Measurements from ENCODE around the gene TGIF2LX. TPM values are rescaled to one million over a fixed set of nuclear protein-coding genes. Genes with fewer than 3 reads are reported as not detected.
"Not testable (repeated sequence)": the region's sequence is repeated elsewhere in the genome, so short reads cannot be mapped to it uniquely, and the experiment has no call there.

Gene TGIF2LX
- not detected for total RNA-seq
- polyA plus RNA-seq: not detected
- total RNA-seq: not detected

DNA sequence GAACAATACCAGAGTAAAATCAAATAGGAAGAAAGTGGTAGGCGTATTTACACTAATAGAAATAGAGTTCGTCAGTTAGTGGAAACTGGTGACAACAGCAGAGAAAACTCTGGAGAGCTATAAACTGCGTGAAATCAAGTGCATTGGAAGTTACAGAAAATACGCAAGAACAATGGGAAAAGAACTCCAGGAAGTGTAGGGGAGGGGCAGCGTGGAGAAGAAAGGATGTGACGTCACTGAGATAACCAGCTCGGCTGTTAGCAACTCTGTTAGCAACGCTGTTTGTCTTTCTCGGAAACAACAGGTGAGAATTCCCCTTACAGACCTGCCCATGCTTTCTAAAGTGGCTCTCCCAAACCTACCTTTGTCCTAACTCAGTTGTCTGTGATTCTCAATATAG is at the start of gene TGIF2LX:
TGIF2LX (plus strand) TSS at position 244 of the 400 bp plus-strand sequence. CDS start 178 bp downstream, outside the sequence.
- H3K4me1 Mint-ChIP-seq; H3K27ac ChIP-seq (ENCODE audit: low read depth, low read length); H3K4me3 Mint-ChIP-seq; H3K27me3 Mint-ChIP-seq; H3K9me3 ChIP-seq (ENCODE audit: control insufficient read depth in 2 of 3, low read length in 3 of 3); CTCF ChIA-PET; intact Hi-C loops (cut with micrococcal nuclease); H3K4me1 ChIP-seq (ENCODE audit: control insufficient read depth in 2 of 2, insufficient read depth in 2 of 2, low read length in 2 of 2); POLR2A ChIA-PET; H3K9me3 Mint-ChIP-seq; DNase-seq; ATAC-seq; H3K36me3 Mint-ChIP-seq; H3K27ac Mint-ChIP-seq; H3K4me3 ChIP-seq (ENCODE audit: low read length); H3K36me3 ChIP-seq (ENCODE audit: control insufficient read depth in 2 of 3, insufficient read depth in 3 of 3, low read length in 3 of 3); H3K27me3 ChIP-seq (ENCODE audit: control insufficient read depth in 2 of 2, insufficient read depth in 2 of 2, low read length in 2 of 2): not testable (repeated sequence)

GRCh38 chrX:89922338-89922934 is 728 bp downstream of the TGIF2LX start:
- H3K4me1 ChIP-seq (ENCODE audit: control insufficient read depth in 2 of 2, insufficient read depth in 2 of 2, low read length in 2 of 2); intact Hi-C loops (cut with micrococcal nuclease); H3K4me1 Mint-ChIP-seq; CTCF ChIA-PET; POLR2A ChIA-PET; H3K27ac Mint-ChIP-seq; H3K36me3 Mint-ChIP-seq; H3K4me3 Mint-ChIP-seq; H3K4me3 ChIP-seq (ENCODE audit: low read length); H3K36me3 ChIP-seq (ENCODE audit: control insufficient read depth in 2 of 3, insufficient read depth in 3 of 3, low read length in 3 of 3); DNase-seq; H3K9me3 Mint-ChIP-seq; H3K27ac ChIP-seq (ENCODE audit: low read depth, low read length); ATAC-seq; H3K27me3 Mint-ChIP-seq; H3K9me3 ChIP-seq (ENCODE audit: control insufficient read depth in 2 of 3, low read length in 3 of 3); H3K27me3 ChIP-seq (ENCODE audit: control insufficient read depth in 2 of 2, insufficient read depth in 2 of 2, low read length in 2 of 2): not testable (repeated sequence)

DNA sequence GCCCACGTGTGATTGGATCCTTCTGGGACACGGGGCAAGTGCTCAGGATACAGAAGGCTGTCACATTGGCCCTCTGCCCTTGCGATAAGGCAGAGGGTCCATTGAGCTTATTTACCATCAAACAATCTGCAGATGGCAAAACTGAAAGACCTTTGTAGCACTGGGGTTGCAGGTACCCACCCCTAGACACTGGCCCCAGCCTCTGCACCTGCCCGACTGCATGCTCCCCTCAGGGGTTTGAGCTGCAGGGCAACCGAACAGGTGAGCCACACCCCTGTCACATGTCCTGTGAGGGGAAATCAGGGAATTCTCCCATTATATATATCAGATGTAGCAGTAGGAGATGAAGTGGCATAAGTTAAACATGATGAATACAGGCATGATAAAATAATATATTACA is 21.4 kb downstream of the TGIF2LX start:
- H3K4me3 Mint-ChIP-seq; H3K27me3 ChIP-seq (ENCODE audit: control insufficient read depth in 2 of 2, insufficient read depth in 2 of 2, low read length in 2 of 2); intact Hi-C loops (cut with micrococcal nuclease); H3K27ac ChIP-seq (ENCODE audit: low read depth, low read length); ATAC-seq; H3K4me3 ChIP-seq (ENCODE audit: low read length); H3K36me3 ChIP-seq (ENCODE audit: control insufficient read depth in 2 of 3, insufficient read depth in 3 of 3, low read length in 3 of 3); H3K9me3 Mint-ChIP-seq; CTCF ChIA-PET; POLR2A ChIA-PET; H3K27me3 Mint-ChIP-seq; H3K4me1 Mint-ChIP-seq; H3K9me3 ChIP-seq (ENCODE audit: control insufficient read depth in 2 of 3, low read length in 3 of 3); H3K27ac Mint-ChIP-seq; H3K4me1 ChIP-seq (ENCODE audit: control insufficient read depth in 2 of 2, insufficient read depth in 2 of 2, low read length in 2 of 2); H3K36me3 Mint-ChIP-seq: not testable (repeated sequence)
- peak in 1 of 9 donors; percentile 0 for DNase-seq

DNA sequence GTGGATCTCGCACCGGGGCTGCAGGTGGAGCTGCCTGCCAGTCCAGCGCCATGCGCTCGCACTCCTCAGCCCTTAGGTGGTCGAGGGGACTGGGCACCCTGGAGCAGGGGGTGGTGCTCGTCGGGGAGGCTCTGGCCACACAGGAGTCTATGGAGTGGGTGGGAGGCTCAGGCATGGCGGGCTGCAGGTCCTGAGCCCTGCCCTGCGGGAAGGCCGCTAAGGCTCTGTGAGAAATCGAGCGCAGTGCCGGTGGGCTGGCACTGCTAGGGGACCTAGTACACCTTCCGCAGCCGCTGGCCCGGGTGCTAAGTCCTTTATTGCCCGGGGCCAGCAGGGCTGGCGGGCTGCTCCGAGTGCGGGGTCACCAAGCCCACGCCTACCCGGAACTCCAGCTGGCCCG is 43.9 kb downstream of the TGIF2LX start:
- H3K27ac Mint-ChIP-seq; H3K4me3 ChIP-seq (ENCODE audit: low read length); POLR2A ChIA-PET; H3K9me3 ChIP-seq (ENCODE audit: control insufficient read depth in 2 of 3, low read length in 3 of 3); H3K27me3 ChIP-seq (ENCODE audit: control insufficient read depth in 2 of 2, insufficient read depth in 2 of 2, low read length in 2 of 2); H3K27me3 Mint-ChIP-seq; ATAC-seq; H3K9me3 Mint-ChIP-seq; H3K27ac ChIP-seq (ENCODE audit: low read depth, low read length); intact Hi-C loops (cut with micrococcal nuclease); H3K36me3 ChIP-seq (ENCODE audit: control insufficient read depth in 2 of 3, insufficient read depth in 3 of 3, low read length in 3 of 3); DNase-seq; H3K4me1 Mint-ChIP-seq; H3K36me3 Mint-ChIP-seq; H3K4me3 Mint-ChIP-seq; H3K4me1 ChIP-seq (ENCODE audit: control insufficient read depth in 2 of 2, insufficient read depth in 2 of 2, low read length in 2 of 2); CTCF ChIA-PET: not testable (repeated sequence)
